DND-41 (cell line): Measurements from ENCODE around the gene AKAP1.

Experiments
- EZH2 ChIP-seq: IDR thresholded peaks from 3 replicates; pipeline ENCODE4 v1.6.1; 2012; ENCODE audit warnings: borderline replicate concordance, low read depth, mild to moderate bottlenecking, moderate library complexity, low read length, inconsistent platforms; ENCODE audit not compliant: severe bottlenecking
- TF ChIP-seq, protein P1 (sequence below): IDR thresholded peaks from 2 replicates; pipeline ENCODE4 v1.5.1; 2012; ENCODE audit warnings: borderline replicate concordance, low read length, moderate library complexity, mild to moderate bottlenecking; ENCODE audit not compliant: poor library complexity, severe bottlenecking; ENCODE audit errors: extremely low read depth

DNA sequence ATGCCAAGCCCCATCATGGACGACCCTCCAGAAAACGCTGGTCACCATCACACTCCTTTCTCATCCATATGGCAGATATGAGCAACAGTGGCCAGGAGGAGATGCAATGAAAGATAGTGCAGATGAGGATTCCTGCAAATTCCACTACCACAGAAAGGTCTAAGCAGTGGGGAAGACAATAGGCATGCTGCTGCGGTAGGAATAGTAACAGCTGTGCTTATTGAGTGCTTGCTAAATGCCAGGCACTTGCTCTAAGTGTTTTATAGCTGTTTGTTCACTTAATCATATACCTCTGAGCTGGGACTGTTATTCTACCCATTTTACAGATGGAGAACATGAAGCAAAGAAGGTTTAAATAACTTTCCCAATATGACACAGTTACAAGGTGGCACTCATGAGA lies 46.6 kb upstream of the AKAP1 start:
- TF ChIP-seq, protein P1, sequence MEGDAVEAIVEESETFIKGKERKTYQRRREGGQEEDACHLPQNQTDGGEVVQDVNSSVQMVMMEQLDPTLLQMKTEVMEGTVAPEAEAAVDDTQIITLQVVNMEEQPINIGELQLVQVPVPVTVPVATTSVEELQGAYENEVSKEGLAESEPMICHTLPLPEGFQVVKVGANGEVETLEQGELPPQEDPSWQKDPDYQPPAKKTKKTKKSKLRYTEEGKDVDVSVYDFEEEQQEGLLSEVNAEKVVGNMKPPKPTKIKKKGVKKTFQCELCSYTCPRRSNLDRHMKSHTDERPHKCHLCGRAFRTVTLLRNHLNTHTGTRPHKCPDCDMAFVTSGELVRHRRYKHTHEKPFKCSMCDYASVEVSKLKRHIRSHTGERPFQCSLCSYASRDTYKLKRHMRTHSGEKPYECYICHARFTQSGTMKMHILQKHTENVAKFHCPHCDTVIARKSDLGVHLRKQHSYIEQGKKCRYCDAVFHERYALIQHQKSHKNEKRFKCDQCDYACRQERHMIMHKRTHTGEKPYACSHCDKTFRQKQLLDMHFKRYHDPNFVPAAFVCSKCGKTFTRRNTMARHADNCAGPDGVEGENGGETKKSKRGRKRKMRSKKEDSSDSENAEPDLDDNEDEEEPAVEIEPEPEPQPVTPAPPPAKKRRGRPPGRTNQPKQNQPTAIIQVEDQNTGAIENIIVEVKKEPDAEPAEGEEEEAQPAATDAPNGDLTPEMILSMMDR, result no peak
- TF ChIP-seq EZH2, result no peak
